ENCODE measurements around the gene DOCK2. TPM values are rescaled to one million over a fixed set of nuclear protein-coding genes. Genes with fewer than 3 reads are reported as not detected.

DOCK2 gene
- total and polyA plus RNA-seq, 9 of the 15 experiments (the other 6 are each of a cell fraction or from before 2014, with no cell fraction given): 4.5 to 42.6 (median 20.5) TPM

- TF ChIP-seq CHD7 (IDR thresholded peaks at IDR 0.05; ENCODE audit: low read depth, low read length): no peak
- no peak for TF ChIP-seq SNRNP70 (optimal IDR thresholded peaks at IDR 0.05; ENCODE audit: low read depth, low read length)
- no peak for TF ChIP-seq ETV5 (CRISPR knock-in tag; IDR thresholded peaks at IDR 0.05; ENCODE audit: low read depth)
- TF ChIP-seq MCM7 (IDR thresholded peaks at IDR 0.05): no peak
Measured at GRCh38 chr5:170034231-170034630, 397.2 kb downstream of the DOCK2 start (continued).

Measured in K562 (cell line).